Measurements from ENCODE around the gene TNFAIP8L3.

The TNFAIP8L3 gene

DNA sequence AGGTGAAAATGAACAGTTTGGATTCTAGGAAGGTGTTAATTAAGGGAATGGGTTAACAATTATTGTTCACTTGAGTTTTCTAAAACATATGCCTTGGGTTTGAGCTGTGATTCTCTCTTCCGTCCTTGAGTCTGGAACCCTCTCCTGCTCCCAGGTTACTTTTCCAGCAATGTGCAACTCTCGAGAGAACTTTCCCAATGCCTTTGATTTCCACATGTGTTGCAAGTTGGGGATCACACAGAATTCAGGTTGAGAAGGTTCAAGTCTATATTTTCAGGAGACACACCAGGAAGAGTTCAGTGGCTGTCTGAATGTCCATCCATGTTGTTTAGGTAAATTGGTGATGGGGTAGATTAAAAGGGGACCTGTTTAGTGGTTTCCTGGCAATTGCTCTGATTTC, 48.7 kb downstream of the TNFAIP8L3 start:
- TF ChIP-seq, protein P1, sequence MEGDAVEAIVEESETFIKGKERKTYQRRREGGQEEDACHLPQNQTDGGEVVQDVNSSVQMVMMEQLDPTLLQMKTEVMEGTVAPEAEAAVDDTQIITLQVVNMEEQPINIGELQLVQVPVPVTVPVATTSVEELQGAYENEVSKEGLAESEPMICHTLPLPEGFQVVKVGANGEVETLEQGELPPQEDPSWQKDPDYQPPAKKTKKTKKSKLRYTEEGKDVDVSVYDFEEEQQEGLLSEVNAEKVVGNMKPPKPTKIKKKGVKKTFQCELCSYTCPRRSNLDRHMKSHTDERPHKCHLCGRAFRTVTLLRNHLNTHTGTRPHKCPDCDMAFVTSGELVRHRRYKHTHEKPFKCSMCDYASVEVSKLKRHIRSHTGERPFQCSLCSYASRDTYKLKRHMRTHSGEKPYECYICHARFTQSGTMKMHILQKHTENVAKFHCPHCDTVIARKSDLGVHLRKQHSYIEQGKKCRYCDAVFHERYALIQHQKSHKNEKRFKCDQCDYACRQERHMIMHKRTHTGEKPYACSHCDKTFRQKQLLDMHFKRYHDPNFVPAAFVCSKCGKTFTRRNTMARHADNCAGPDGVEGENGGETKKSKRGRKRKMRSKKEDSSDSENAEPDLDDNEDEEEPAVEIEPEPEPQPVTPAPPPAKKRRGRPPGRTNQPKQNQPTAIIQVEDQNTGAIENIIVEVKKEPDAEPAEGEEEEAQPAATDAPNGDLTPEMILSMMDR (conservative IDR thresholded peaks at IDR 0.05; ENCODE audit: low read length) = no peak
- TF ChIP-seq EZH2phosphoT487 (IDR thresholded peaks at IDR 0.05; ENCODE audit: borderline replicate concordance) = no peak
- Histone ChIP-seq H3K27me3 (ENCODE audit: insufficient read depth, low read length, poor library complexity, severe bottlenecking) (no peaks in the 10 kb centered on the region), H3K4me1 (ENCODE audit: insufficient read depth, low read length, poor library complexity, severe bottlenecking) (peaks cover 10% of the 10 kb centered on the region), H3K4me3 (ENCODE audit: low read length, poor library complexity, severe bottlenecking) (no peak overlapping the region), H3K36me3 (ENCODE audit: insufficient read depth, low read length) (no peaks in the 10 kb centered on the region), H3K9me2 (replicated peaks; ENCODE audit: low read depth, low read length) (no peaks in the 10 kb centered on the region), H3K9me3 (ENCODE audit: insufficient read depth, low read depth, low read length) (no peaks in the 10 kb centered on the region), H4K20me1 (ENCODE audit: insufficient read depth, low read length, poor library complexity, severe bottlenecking) (no peaks in the 10 kb centered on the region), H3F3A (ENCODE audit: low read depth) (no peaks in the 10 kb centered on the region), H3K9ac (ENCODE audit: low read depth, low read length, poor library complexity, severe bottlenecking) (no peak overlapping the region), H2AFZ (ENCODE audit: low read length) (no peak overlapping the region), H3K4me2 (ENCODE audit: low read depth, low read length, poor library complexity, severe bottlenecking) (no peak overlapping the region), H3K79me2 (ENCODE audit: insufficient read depth, low read length) (no peaks in the 10 kb centered on the region)

DNA sequence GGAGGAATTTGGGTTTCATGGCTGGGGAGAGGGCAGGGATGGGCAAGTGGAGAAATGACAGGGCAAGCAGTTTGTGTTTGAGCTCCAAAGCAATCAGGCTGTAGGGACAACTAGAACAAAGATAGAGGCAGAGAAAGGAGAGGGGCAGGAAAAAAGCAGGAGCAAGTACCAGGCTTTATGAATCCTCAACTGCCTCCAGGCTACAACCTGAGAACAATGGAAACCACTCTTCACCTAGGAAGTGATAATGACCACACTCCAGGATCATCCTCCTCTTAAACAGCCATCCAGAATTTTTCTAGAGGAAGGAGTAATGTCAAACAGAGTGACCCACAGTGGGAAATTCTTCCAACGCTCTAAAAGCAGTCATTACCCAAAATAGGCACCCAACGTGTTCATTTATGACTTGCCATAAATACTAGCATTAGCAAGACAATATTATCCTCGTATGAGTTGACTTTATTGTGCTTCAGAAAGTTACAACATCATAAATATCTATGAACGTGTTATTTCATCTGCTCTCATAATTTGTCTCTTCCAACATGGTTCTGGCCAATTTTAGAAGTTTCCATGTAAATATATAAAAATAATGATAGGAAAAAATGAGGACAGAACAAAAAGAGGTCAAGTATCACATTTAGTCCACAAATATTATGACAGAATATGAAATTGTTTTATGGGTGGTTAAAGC, 50.5 kb downstream of the TNFAIP8L3 start:
- no peaks in the 10 kb centered on the region for H3K9me2 ChIP-seq (replicated peaks; ENCODE audit: low read depth, low read length)
- TF ChIP-seq EZH2phosphoT487 (IDR thresholded peaks at IDR 0.05; ENCODE audit: borderline replicate concordance) = no peak
- TF ChIP-seq, protein P1 (conservative IDR thresholded peaks at IDR 0.05; ENCODE audit: low read length) = no peak
- no peaks in the 10 kb centered on the region for H3K9me3 ChIP-seq (ENCODE audit: insufficient read depth, low read depth, low read length)
- H3K27me3 ChIP-seq (ENCODE audit: insufficient read depth, low read length, poor library complexity, severe bottlenecking) = no peaks in the 10 kb centered on the region
- H3K36me3 ChIP-seq (ENCODE audit: insufficient read depth, low read length) = no peaks in the 10 kb centered on the region
- H4K20me1 ChIP-seq (ENCODE audit: insufficient read depth, low read length, poor library complexity, severe bottlenecking) = no peaks in the 10 kb centered on the region
- H3K4me3 ChIP-seq (ENCODE audit: low read length, poor library complexity, severe bottlenecking) = no peak overlapping the region
- H3F3A ChIP-seq (ENCODE audit: low read depth) = no peaks in the 10 kb centered on the region
- H2AFZ ChIP-seq (ENCODE audit: low read length) = no peak overlapping the region
- no peak overlapping the region for H3K4me2 ChIP-seq (ENCODE audit: low read depth, low read length, poor library complexity, severe bottlenecking)
- peaks cover 10% of the 10 kb centered on the region for H3K4me1 ChIP-seq (ENCODE audit: insufficient read depth, low read length, poor library complexity, severe bottlenecking)
- no peaks in the 10 kb centered on the region for H3K79me2 ChIP-seq (ENCODE audit: insufficient read depth, low read length)
- no peak overlapping the region for H3K9ac ChIP-seq (ENCODE audit: low read depth, low read length, poor library complexity, severe bottlenecking)

DNA sequence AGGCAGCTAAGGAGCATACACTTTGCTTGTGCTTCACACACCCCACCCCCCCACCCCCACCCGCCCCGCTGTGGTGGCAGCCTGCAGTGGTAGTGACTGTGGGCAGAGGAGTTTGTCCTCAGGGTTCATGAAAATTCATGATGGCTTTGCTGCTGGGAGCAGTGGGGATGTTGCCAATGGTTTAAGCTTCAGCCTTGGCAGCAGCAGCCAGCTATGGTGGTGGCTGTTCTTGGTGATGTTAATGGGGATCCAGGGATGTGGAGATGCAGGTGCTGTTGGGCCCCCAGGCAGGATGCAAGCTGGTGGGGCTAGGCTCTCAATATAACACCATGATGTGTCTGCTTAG, 55.8 kb downstream of the TNFAIP8L3 start:
- Histone ChIP-seq H3K9me2 (replicated peaks; ENCODE audit: low read depth, low read length) (no peaks in the 10 kb centered on the region), H3K4me3 (ENCODE audit: low read length, poor library complexity, severe bottlenecking) (no peak overlapping the region), H3K27me3 (ENCODE audit: insufficient read depth, low read length, poor library complexity, severe bottlenecking) (no peaks in the 10 kb centered on the region), H2AFZ (ENCODE audit: low read length) (no peak overlapping the region), H3K36me3 (ENCODE audit: insufficient read depth, low read length) (no peaks in the 10 kb centered on the region), H3K9ac (ENCODE audit: low read depth, low read length, poor library complexity, severe bottlenecking) (no peak overlapping the region), H3K4me1 (ENCODE audit: insufficient read depth, low read length, poor library complexity, severe bottlenecking) (no peaks in the 10 kb centered on the region), H3K4me2 (ENCODE audit: low read depth, low read length, poor library complexity, severe bottlenecking) (no peak overlapping the region), H3F3A (ENCODE audit: low read depth) (no peaks in the 10 kb centered on the region), H4K20me1 (ENCODE audit: insufficient read depth, low read length, poor library complexity, severe bottlenecking) (no peaks in the 10 kb centered on the region), H3K9me3 (ENCODE audit: insufficient read depth, low read depth, low read length) (no peaks in the 10 kb centered on the region), H3K79me2 (ENCODE audit: insufficient read depth, low read length) (no peaks in the 10 kb centered on the region)
- TF ChIP-seq, protein P1 (conservative IDR thresholded peaks at IDR 0.05; ENCODE audit: low read length) = no peak
- no peak for TF ChIP-seq EZH2phosphoT487 (IDR thresholded peaks at IDR 0.05; ENCODE audit: borderline replicate concordance)

Measured in Loucy (cell line).